GM18873 (cell line): ENCODE data around the gene SERPINA1.
"Not testable (repeated sequence)": the region's sequence is repeated elsewhere in the genome, so short reads cannot be mapped to it uniquely, and the experiment has no call there.

Experiments used
- ATAC-seq: cut with Tn5 transposase; IDR thresholded peaks from one replicate; pipeline ENCODE4 v1.9.1; 2021; ENCODE audit warnings: mild to moderate bottlenecking, moderate library complexity, moderate number of reproducible peaks; ENCODE audit not compliant: unreplicated experiment, low FRiP score

SERPINA1 gene

DNA sequence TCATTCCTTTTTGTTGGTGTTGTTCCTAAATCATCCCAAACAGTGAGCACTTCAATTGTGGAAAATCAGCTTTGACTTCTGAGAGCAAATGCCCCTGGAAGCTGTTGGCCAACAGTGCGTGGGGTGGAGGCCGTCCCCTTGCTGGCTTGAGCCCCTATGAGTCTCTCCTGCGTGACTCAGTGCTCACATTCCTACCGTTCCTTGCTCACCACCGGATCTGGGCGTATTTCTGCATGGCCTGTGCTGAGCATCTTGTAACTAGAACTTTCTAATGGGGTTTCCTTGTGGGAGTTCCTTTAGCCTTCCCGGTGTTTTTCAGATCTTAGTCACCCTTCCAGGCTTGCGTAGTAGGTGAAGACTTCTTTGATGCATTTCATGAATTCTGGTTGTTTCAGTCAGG, 14.7 kb downstream of the SERPINA1 start:
- no peak for ATAC-seq

GRCh38 chr14:94372021-94372605, 16.3 kb downstream of the SERPINA1 start:
- no peak for ATAC-seq

GRCh38 chr14:94370524-94370910, 17.9 kb downstream of the SERPINA1 start:
- no peak for ATAC-seq

- ATAC-seq = not testable (repeated sequence)
These were observed 18.5 kb downstream of the SERPINA1 start for GRCh38 chr14:94369766-94370523.

DNA sequence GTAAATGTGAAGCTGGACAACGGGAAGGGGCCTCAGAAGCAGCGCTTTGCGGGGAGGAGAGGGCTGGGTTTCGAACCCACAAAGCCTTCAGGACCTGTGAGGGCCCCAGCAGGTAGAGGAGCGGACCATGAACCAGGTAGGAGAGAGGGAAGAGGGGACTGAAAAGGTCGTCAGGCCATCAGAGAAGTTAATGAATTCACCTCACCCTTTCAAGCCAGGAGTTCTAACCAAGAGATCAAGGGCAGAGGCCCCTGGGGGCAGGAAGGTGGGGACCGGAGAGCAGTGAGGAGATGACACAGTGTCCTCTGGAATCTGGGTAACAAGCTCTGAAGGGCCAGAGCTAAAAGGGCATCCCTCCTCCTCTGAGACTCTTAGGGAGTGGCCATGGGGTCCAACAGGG, 19.4 kb downstream of the SERPINA1 start:
- ATAC-seq = no peak

- ATAC-seq = no peak
These were observed 20.2 kb downstream of the SERPINA1 start for GRCh38 chr14:94368243-94368590.

- ATAC-seq = no peak
These were observed 20.8 kb downstream of the SERPINA1 start for GRCh38 chr14:94367347-94368242.

DNA sequence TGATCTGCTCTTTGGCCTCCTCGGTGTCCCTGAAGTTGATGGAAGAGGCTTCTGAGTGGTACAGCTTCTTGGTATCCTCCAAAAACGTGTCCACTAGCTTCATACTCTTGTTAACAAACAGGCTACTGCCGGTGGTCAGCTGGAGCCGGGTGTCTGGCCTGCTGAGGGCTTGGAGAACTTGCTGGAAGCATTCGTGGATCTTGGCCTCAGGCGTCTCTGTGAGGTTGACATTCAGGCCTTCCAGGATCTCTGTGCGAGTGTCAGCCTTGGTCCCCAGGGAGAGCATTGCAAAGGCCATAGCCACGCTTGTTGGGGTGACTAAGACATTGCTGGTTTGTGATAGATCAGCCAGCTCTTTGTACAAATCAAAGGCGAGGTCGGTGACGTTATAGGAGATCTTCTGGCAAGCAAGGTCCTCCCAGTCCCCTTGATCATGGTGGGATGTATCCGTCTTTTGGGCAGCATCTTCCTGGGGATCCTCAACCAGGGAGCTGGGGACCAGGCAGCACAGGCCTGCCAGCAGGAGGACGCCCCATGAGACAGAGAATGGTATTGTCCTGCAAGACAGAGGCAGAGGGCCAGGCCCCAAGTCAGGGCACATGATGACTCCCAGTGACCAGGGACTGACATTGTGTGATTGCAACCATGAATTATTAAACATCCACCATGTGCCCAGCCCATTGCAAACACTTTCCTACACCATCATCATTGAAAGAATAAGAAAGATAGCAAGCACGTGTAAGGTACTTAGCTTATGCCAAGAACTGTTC, 22.1 kb downstream of the SERPINA1 start, which contains the start of gene SERPINA2:
TSS of gene SERPINA2 (minus strand) at position 553 of the 770 bp plus-strand sequence.
- ATAC-seq = no peak

GRCh38 chr14:94365624-94366023, 22.8 kb downstream of the SERPINA1 start:
- no peak for ATAC-seq

GRCh38 chr14:94364964-94365363, 23.4 kb downstream of the SERPINA1 start:
- no peak for ATAC-seq

- ATAC-seq = no peak
These were observed 24.4 kb downstream of the SERPINA1 start for GRCh38 chr14:94364037-94364436.

- ATAC-seq = no peak
These were observed 25.2 kb downstream of the SERPINA1 start for GRCh38 chr14:94363151-94363624.

- ATAC-seq = no peak
These were observed 25.7 kb downstream of the SERPINA1 start for GRCh38 chr14:94362614-94363133.

- no peak for ATAC-seq
These were observed 26.7 kb downstream of the SERPINA1 start for GRCh38 chr14:94361682-94362081.

DNA sequence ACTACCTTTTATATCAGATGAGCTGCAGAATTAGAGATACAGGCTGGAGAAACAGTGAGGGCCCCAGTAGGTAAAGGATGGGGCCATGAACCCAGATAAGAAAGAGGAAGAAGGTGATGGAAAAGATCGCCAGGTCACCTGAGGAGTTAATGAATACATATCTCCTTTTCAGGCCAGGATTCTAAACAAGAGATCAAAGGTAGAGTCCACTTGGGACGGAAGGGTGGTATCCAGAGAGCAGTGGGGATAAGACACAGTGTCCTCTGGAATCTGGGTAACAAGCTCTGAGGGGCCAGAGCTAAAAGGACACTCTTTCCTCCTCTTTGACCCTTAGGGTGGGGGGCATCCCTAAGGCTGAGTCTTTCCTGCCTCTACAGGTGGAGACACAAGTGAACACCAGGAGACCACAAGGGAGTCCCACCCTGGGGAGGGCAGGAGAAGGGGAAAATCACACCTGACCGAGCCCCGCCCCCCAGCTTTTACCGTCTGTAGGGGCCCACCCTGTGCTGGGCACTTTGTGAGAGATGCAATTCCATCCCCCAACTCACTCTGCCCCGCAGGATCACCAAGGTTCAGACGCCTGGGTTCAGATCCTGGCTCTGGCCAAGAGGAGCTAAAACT, 27.3 kb downstream of the SERPINA1 start:
- no peak for ATAC-seq

DNA sequence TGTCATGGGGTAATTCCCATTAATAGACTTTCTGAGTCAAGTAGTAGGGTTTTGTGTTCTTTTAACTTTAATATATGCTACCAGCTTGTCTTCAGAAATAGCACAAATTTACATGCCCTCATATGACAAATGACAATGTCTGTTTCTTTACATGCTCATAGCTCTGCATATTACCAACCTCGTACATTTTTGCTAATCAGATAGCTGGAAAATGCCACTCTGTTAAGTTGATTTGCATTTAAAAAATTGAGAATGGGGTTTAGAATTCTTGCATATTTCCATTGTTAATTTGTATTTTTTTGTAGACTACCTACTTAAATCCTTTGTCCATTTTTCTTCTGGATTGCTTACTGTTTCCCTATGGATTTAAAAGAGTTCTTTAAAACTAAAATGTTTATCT, 31.2 kb downstream of the SERPINA1 start:
- no peak for ATAC-seq

GRCh38 chr14:94356379-94357056, 31.9 kb downstream of the SERPINA1 start:
- ATAC-seq = no peak

DNA sequence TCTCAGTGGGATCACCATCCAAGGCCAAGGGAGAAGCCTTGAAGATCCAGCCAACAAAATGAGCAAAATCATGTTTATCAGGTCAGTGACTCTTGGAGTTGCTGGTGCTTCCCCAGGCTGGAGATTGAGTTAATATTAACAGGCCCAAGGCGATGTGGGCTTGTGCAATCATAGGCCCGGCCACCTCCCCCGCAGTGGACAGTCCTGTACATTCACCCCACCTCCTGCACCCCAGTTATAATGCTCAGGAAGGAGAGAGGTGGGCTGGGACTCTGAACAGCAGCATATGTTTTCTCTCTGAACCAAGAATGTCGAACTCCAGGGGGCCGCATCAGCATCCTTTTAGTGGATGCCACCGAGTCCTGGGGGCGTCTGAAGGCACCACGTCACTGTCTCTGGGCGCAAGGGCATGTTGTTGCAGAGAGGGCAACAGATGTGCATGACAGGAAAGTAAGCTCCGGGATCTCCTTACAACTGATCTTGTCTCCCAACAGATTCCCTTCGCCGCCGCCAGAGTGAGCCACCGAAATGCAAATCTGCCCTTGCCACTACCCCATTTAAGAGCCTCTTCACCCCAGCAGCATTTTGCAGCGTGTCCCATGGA, 33.1 kb downstream of the SERPINA1 start:
- ATAC-seq = no peak
